D721Med (cell line): Measurements from ENCODE around the gene ALPK3.

Experiments used
- DNase-seq: peaks from one replicate; pipeline ENCODE4 v3.0.0; 2011; ENCODE audit warnings: low spot score; ENCODE audit not compliant: insufficient read length
- FAIRE-seq: peaks from 2 replicates; lab custom pipeline; 2011; peaks lifted over from hg19 to GRCh38; lab: Jason Lieb, UNC
- CTCF ChIP-seq: IDR thresholded peaks from 2 replicates; pipeline ENCODE4 v1.5.1; 2012; ENCODE audit warnings: mild to moderate bottlenecking, control low read depth; ENCODE audit not compliant: insufficient read depth; ENCODE audit errors: missing control alignments

The ALPK3 gene

GRCh38 chr15:84901540-84901939 lies 84.4 kb downstream of the ALPK3 start:
- no peak for FAIRE-seq
- no peak for TF ChIP-seq CTCF

GRCh38 chr15:84903751-84904150 lies 86.6 kb downstream of the ALPK3 start:
- TF ChIP-seq CTCF, result no peak
- DNase-seq (no peak), FAIRE-seq (no peak)

More at GRCh38 chr15:84901540-84901939, 84.4 kb downstream of the ALPK3 start:
- no peak for DNase-seq

GRCh38 chr15:84904419-84904818 lies 87.3 kb downstream of the ALPK3 start:
- no peak for TF ChIP-seq CTCF
- FAIRE-seq, result no peak
- no peak for DNase-seq

GRCh38 chr15:84905016-84905916 lies 88.1 kb downstream of the ALPK3 start:
- DNase-seq, result no peak
- no peak for TF ChIP-seq CTCF
- FAIRE-seq, result no peak

DNA sequence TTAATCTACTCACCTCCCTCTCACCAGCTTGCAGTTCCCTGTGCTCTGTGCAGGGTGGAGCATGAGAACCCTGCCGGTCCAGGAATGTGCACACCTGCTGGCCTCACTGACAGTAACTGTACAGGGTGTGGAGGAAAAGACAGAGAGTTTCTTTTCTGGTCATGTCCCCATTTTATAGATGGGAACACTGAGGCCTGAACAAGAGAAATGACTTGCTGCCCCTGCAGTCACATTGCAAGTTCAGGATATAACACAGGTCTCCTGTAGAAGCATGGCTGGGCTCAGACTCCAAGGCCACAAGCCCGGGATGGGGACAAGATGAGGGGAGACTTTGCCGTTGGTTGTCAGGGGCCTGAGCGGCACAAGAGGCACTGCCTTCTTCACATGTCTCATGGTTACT lies 90.6 kb downstream of the ALPK3 start:
- FAIRE-seq (no peak), DNase-seq (no peak)
- no peak for TF ChIP-seq CTCF

DNA sequence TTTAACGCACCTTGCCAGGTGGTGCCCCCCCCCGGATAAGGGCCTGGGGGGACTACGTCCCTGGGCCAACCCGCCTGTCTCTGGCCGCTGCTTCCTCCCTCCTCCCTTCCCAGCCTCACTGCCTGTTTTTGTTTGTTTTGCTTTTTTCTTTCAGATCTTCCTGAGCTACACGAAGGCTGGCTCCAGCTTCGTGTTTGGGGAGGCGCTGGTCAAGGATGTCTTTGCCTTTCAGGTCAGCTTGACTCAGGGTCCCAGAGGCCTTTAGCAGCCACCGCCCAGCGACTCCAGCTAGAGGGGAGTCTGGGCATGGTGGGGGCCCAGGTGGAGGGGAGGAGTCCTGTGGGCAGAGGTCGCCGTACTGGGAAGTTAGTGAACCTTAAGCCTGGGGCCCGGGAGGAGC lies 91.4 kb downstream of the ALPK3 start:
- DNase-seq (no peak), FAIRE-seq (no peak)
- TF ChIP-seq CTCF, result no peak

DNA sequence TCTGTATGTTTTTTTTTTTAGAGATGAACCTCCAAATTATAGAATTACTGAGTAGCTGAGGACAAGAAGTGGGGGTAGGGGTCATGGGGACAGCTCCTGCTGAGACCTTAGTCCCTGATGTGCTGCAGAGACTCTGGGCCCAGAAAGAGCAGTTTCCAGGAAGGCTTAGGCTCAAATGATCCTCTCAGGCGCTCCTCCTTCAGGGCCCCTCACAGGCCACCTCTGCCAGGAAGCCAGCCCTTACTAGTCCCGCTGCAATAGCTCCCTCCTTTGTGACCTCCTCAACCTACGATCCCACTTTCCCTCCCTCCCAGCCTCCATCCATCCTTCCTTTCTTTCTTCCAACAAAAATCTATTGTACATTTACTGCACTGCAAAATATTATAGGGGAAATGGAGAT lies 91.9 kb downstream of the ALPK3 start:
- FAIRE-seq, result no peak
- no peak for TF ChIP-seq CTCF
- no peak for DNase-seq
